Measurements from ENCODE around the gene NREP.

The NREP gene

DNA sequence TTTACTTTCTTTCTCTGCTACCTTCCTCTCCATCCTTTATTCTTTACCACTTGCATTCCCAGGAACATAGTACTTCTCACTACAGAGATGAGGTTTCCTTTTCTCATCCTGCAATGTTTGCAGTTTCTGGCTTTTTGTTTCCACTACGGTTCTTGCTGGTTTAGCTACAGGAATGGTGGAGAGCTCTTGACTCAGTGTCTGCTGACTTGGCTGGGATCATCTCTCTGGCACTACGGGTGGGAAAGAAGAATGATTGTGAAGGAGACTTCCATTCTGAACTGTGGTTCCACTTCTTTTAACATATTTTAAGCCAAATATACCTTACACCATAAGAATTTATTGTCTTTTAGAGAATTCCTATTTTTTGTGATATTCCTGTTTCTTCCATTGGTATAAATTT lies 65.1 kb downstream of the NREP start:
- Histone ChIP-seq H3K27ac (no peak overlapping the region), H3K9ac (ENCODE audit: insufficient read length) (no peak overlapping the region), H3K36me3 (ENCODE audit: insufficient read depth, low read length) (no peaks in the 10 kb centered on the region), H3K4me3 (no peak overlapping the region), H3K9me3 (ENCODE audit: low read depth, low read length) (no peaks in the 10 kb centered on the region)
- no peak for DNase-seq (ENCODE audit: low read depth, low spot score)
- TF ChIP-seq EZH2 (IDR thresholded peaks at IDR 0.05) (no peak), POLR2AphosphoS5 (IDR thresholded peaks at IDR 0.05; ENCODE audit: borderline replicate concordance, low read depth, low read length) (no peak), FOXP2 (optimal IDR thresholded peaks at IDR 0.05; ENCODE audit: control extremely low read depth, extremely low read length, insufficient read depth) (no peak)

DNA sequence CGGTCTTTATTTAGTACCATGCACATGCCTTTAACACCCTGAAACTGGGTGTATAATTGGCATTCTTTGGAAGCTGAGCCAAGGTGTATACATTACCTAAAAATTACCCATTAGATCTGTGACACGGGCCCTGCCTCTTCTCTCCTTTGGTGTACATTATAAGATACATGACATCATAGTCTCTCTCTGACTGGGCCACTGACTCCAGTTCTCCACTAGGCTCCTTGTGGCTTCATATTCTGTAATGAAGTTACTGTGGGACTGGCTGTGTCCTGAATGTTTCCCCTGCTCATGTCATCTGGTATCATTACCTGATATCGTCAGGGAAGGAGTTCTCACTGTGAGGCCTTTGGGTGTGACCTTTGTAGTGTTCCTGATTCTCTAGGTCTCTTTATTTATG lies 65.5 kb downstream of the NREP start:
- no peak overlapping the region for H3K4me3 ChIP-seq
- TF ChIP-seq FOXP2 (optimal IDR thresholded peaks at IDR 0.05; ENCODE audit: control extremely low read depth, extremely low read length, insufficient read depth) = no peak
- TF ChIP-seq EZH2 (IDR thresholded peaks at IDR 0.05) = no peak
- TF ChIP-seq POLR2AphosphoS5 (IDR thresholded peaks at IDR 0.05; ENCODE audit: borderline replicate concordance, low read depth, low read length) = no peak
- H3K27ac ChIP-seq = no peak overlapping the region
- H3K9me3 ChIP-seq (ENCODE audit: low read depth, low read length) = no peaks in the 10 kb centered on the region
- H3K9ac ChIP-seq (ENCODE audit: insufficient read length) = no peak overlapping the region
- H3K36me3 ChIP-seq (ENCODE audit: insufficient read depth, low read length) = no peaks in the 10 kb centered on the region
- no peak for DNase-seq (ENCODE audit: low read depth, low spot score)

DNA sequence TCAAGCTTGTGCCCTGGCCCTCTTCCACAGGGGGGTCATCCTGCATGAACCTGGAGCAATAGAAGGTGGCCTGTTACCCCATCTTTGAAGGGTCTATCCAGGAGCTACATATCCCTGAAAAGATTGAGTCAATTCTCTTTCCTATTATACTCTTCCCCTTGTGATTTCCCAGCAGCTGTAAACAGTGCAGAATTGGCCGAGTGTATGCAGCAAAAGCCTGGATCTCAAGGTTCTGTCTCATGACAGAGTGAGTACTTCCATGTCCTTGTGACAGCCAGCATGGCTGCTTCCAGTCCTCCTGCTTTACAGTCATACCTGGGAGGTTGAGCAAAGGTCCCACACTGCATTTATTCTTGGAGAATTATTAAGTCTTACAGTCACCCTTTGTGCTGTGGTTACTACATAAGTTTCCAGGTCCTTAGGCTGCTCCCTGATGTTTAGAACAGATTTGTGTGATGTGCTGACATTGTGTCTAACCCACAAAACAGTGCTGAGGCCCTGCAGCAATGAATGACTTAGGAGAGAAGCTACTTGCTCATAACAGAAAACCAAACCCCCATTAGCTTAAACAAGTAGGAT lies 67.5 kb downstream of the NREP start:
- no peak for DNase-seq (ENCODE audit: low read depth, low spot score)
- no peaks in the 10 kb centered on the region for H3K36me3 ChIP-seq (ENCODE audit: insufficient read depth, low read length)
- no peak overlapping the region for H3K27ac ChIP-seq
- H3K9me3 ChIP-seq (ENCODE audit: low read depth, low read length) = no peaks in the 10 kb centered on the region
- no peak overlapping the region for H3K4me3 ChIP-seq
- no peak overlapping the region for H3K9ac ChIP-seq (ENCODE audit: insufficient read length)
- TF ChIP-seq POLR2AphosphoS5 (IDR thresholded peaks at IDR 0.05; ENCODE audit: borderline replicate concordance, low read depth, low read length) (no peak), EZH2 (IDR thresholded peaks at IDR 0.05) (no peak), FOXP2 (optimal IDR thresholded peaks at IDR 0.05; ENCODE audit: control extremely low read depth, extremely low read length, insufficient read depth) (no peak)

DNA sequence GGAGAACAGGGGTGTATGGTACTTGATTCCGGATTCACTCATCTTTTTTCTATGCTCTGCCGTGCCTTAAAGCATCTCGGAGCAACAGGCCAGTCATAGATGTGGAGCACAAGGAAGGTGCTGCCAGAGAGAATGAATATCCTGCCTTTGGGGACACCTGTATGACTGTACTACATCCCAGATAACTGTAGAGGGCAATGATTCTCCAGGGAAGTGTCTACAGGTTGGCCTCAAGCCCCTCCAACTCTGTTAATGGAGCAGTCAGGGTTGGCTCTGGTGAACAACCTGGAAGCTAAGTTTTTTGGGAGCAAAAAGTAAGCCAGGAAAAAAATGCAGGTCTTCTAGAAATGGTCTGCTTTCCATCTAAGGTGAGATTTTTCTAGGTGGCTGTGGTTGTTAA lies 71.0 kb downstream of the NREP start:
- no peak overlapping the region for H3K9ac ChIP-seq (ENCODE audit: insufficient read length)
- no peak for DNase-seq (ENCODE audit: low read depth, low spot score)
- H3K4me3 ChIP-seq = no peak overlapping the region
- H3K9me3 ChIP-seq (ENCODE audit: low read depth, low read length) = no peaks in the 10 kb centered on the region
- no peak overlapping the region for H3K27ac ChIP-seq
- TF ChIP-seq FOXP2 (optimal IDR thresholded peaks at IDR 0.05; ENCODE audit: control extremely low read depth, extremely low read length, insufficient read depth) (no peak), POLR2AphosphoS5 (IDR thresholded peaks at IDR 0.05; ENCODE audit: borderline replicate concordance, low read depth, low read length) (no peak), EZH2 (IDR thresholded peaks at IDR 0.05) (no peak)
- no peaks in the 10 kb centered on the region for H3K36me3 ChIP-seq (ENCODE audit: insufficient read depth, low read length)

DNA sequence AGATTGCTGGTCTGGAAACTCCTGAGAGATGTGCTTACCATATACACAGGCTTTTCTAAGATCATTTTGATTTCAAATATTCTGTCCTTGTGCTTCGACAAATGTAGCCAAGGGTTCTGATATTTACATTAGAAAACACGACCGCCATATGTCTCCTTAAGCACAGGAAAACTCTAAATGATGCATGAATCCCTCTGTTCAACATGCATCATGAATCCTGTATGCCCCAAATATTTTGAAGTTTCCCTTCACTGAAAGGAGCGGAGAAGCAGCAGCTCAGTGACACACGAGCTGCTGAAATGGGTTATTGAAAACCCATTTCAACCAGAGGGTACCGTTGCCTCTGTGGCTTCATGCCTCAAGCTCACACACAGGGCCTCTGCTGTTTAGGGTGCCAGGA lies 74.4 kb downstream of the NREP start:
- TF ChIP-seq FOXP2 (optimal IDR thresholded peaks at IDR 0.05; ENCODE audit: control extremely low read depth, extremely low read length, insufficient read depth) (no peak), EZH2 (IDR thresholded peaks at IDR 0.05) (no peak), POLR2AphosphoS5 (IDR thresholded peaks at IDR 0.05; ENCODE audit: borderline replicate concordance, low read depth, low read length) (no peak)

DNA sequence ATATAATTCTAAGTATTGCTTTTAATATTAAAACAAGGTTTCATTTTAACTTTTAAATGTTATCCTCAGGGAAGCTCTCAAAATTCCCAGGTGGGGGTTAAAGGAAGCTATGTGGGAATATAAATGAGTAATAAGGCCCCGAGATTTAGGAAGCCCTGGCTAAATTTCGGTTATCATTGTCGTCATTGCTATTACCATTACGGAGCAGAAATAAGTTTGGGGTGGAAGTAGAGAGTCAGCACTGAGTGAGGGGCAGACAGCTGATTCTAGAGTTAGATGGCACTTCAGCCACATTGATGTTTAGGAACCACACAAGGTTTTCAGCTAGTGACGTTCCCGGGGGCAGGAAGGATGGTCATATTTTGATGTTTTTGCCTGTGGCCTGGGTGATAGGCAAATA lies 74.9 kb downstream of the NREP start:
- no peaks in the 10 kb centered on the region for H3K36me3 ChIP-seq (ENCODE audit: insufficient read depth, low read length)
- DNase-seq (ENCODE audit: low read depth, low spot score) = no peak
- H3K9me3 ChIP-seq (ENCODE audit: low read depth, low read length) = no peaks in the 10 kb centered on the region
- TF ChIP-seq EZH2 (IDR thresholded peaks at IDR 0.05) = no peak
- TF ChIP-seq FOXP2 (optimal IDR thresholded peaks at IDR 0.05; ENCODE audit: control extremely low read depth, extremely low read length, insufficient read depth) = no peak
- TF ChIP-seq POLR2AphosphoS5 (IDR thresholded peaks at IDR 0.05; ENCODE audit: borderline replicate concordance, low read depth, low read length) = no peak
- no peak overlapping the region for H3K4me3 ChIP-seq
- H3K27ac ChIP-seq = peak overlapping the region; percentile 94; the same call in 1 of the 2 replicates
- H3K9ac ChIP-seq (ENCODE audit: insufficient read length) = no peak overlapping the region

More for the DNA sequence above, 74.4 kb downstream of the NREP start:
- Histone ChIP-seq H3K27ac (no peak overlapping the region), H3K9ac (ENCODE audit: insufficient read length) (no peak overlapping the region), H3K9me3 (ENCODE audit: low read depth, low read length) (no peaks in the 10 kb centered on the region), H3K4me3 (no peak overlapping the region), H3K36me3 (ENCODE audit: insufficient read depth, low read length) (no peaks in the 10 kb centered on the region)
- no peak for DNase-seq (ENCODE audit: low read depth, low spot score)

DNA sequence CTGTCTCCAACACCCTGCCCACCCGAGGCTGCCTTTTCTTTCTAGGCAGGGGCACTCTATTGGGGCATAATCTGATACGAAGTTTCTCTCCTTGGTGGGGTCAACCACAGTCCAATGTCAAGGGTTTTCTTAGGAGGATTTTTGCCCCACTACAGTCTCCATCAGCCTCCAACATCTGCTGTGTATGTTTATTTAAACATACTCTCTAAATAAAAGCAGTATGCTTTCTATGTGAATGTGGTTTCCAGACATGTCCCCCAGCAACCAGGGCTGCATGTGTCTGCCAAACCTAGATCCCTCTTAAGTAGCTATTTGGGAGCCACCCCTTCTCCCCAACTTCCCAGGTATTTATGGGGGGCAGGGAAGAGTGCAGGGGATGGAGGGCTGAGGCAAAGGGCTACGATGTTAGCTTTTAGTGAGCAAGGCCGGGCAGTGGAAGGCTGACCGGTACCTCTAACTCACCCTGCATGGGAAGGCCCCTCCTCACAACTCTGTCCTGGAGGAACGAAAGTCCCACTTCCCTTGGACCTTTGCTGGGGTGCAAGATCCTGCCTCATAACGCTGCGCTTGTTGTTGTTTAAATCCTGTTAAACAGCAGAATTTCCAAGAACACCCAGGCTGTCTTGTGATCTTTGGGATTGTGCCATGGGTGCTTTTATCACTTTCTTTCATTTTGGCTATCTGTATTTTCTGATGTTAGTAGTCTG lies 75.4 kb downstream of the NREP start:
- peak overlapping the region; percentile 94 for H3K27ac ChIP-seq
- peak overlapping the region; percentile 52 for H3K9ac ChIP-seq (ENCODE audit: insufficient read length)

DNA sequence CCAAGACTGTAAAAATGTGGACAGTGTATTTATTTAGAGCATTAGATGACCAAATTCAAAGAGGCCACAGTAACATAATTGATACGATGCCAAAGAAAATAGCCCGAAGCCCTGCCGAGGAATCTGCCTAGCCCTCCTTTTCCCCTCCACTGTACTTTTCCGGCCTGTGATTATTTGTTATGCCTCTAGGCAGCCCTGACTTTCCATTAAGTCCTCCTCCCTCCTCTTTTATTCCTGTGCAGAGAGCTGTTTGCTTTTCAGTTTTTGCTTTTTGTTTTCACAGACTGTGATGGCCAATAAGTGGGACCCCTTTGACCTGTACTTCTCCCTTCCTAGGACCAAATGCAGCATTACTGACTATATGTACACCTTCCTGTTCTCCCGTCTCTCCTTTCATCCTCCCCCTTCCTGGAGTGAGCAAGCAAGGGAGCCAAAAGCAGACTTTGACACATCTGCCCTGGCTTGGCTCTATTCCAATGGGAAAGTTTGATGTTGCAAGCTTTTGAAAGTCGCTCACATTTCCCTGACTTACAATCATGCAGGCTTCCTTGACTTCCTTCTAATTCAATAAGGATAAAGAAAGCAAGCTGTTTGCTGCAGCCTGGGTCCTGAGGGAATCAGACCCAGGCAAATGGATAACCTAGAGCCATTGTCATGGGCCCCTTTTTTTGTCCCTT lies 76.1 kb downstream of the NREP start:
- peak overlapping the region; percentile 66 for H3K9ac ChIP-seq (ENCODE audit: insufficient read length)
- H3K36me3 ChIP-seq (ENCODE audit: insufficient read depth, low read length) = no peaks in the 10 kb centered on the region
- peak overlapping the region; percentile 66 for H3K4me3 ChIP-seq
- peak overlapping the region; percentile 94 for H3K27ac ChIP-seq
- H3K9me3 ChIP-seq (ENCODE audit: low read depth, low read length) = no peaks in the 10 kb centered on the region
- TF ChIP-seq FOXP2 (optimal IDR thresholded peaks at IDR 0.05; ENCODE audit: control extremely low read depth, extremely low read length, insufficient read depth) (peak; percentile 27), POLR2AphosphoS5 (IDR thresholded peaks at IDR 0.05; ENCODE audit: borderline replicate concordance, low read depth, low read length) (peak; percentile 24; the same call in 1 of the 2 replicates), EZH2 (IDR thresholded peaks at IDR 0.05) (no peak)
- peak; percentile 82 for DNase-seq (ENCODE audit: low read depth, low spot score)

More for the DNA sequence above, 75.4 kb downstream of the NREP start:
- no peak for DNase-seq (ENCODE audit: low read depth, low spot score)
- no peaks in the 10 kb centered on the region for H3K9me3 ChIP-seq (ENCODE audit: low read depth, low read length)
- peak overlapping the region; percentile 66 for H3K4me3 ChIP-seq
- TF ChIP-seq EZH2 (IDR thresholded peaks at IDR 0.05) (no peak), POLR2AphosphoS5 (IDR thresholded peaks at IDR 0.05; ENCODE audit: borderline replicate concordance, low read depth, low read length) (no peak), FOXP2 (optimal IDR thresholded peaks at IDR 0.05; ENCODE audit: control extremely low read depth, extremely low read length, insufficient read depth) (no peak)
- no peaks in the 10 kb centered on the region for H3K36me3 ChIP-seq (ENCODE audit: insufficient read depth, low read length)

Data from SK-N-MC (cell line).